Loucy (cell line): ENCODE data around the gene MOV10L1.

Experiments used
- CTCF ChIP-seq: fragments of 200-600 bp; sonication (generic); conservative IDR thresholded peaks from 2 replicates; pipeline ENCODE4 v1.5.1; 2014; ENCODE audit warnings: mild to moderate bottlenecking, antibody characterized with exemption, low read length
- EZH2phosphoT487 ChIP-seq: fragments of 200-600 bp; IDR thresholded peaks from 2 replicates; pipeline ENCODE4 v1.6.1; 2018; ENCODE audit warnings: antibody characterized with exemption, mild to moderate bottlenecking, moderate library complexity, borderline replicate concordance

GRCh38 chr22:50078246-50078645, 11.6 kb upstream of the MOV10L1 start:
- TF ChIP-seq CTCF (no peak), EZH2phosphoT487 (no peak)
